IMR-90 (cell line): ENCODE results near the gene SLC23A2. TPM values are rescaled to one million over a fixed set of nuclear protein-coding genes. Genes with fewer than 3 reads are reported as not detected.

Experiments
- ATAC-seq: fragments of 200-7000 bp; cut with Tn5 transposase; 2 replicates; pipeline ENCODE4 v1.9.1; 2020; ENCODE audit warnings: low read depth, mild to moderate bottlenecking, moderate library complexity
- BruUV-seq: library from RNA; stranded (reverse); fragments of 400-500 nt; replicated peaks from 2 replicates; lab custom pipeline; 2021; lab: Mats Ljungman, UMichigan
- CTCF ChIA-PET: fragments of 300-600 bp; formaldehyde crosslinking; extraction: SDS; loops from one replicate; lab custom pipeline; 2021; ENCODE audit warnings: antibody characterized with exemption; lab: Yijun Ruan, JAX
- POLR2A ChIA-PET: fragments of 300-600 bp; sonication (Branson Sonifier 250); formaldehyde crosslinking; loops from one replicate; lab custom pipeline; 2022; ENCODE audit warnings: antibody characterized with exemption; ENCODE audit not compliant: unreplicated experiment; lab: Charles Lee
- DNase-seq: peaks from one replicate; pipeline ENCODE4 v3.0.0; 2013
- H2AFZ ChIP-seq: replicated peaks from 2 replicates; pipeline ENCODE3; 2013; ENCODE audit warnings: low read length, mild to moderate bottlenecking; ENCODE audit not compliant: poor library complexity
- H2AK5ac ChIP-seq: 2 replicates; pipeline ENCODE4 v1.6.1; 2013; ENCODE audit warnings: low read depth, low read length, inconsistent platforms
- H2AK9ac ChIP-seq: replicated peaks from 2 replicates; pipeline ENCODE3; 2013; ENCODE audit warnings: mild to moderate bottlenecking, low read depth, low read length, moderate library complexity; ENCODE audit not compliant: poor library complexity
- H2BK120ac ChIP-seq: 2 replicates; pipeline ENCODE4 v1.6.1; 2013; ENCODE audit warnings: low read depth, low read length, inconsistent platforms
- H2BK15ac ChIP-seq: 3 replicates; pipeline ENCODE4 v1.6.1; 2013; ENCODE audit warnings: low read depth, low read length, inconsistent platforms
- H2BK20ac ChIP-seq: 2 replicates; pipeline ENCODE4 v1.6.1; 2013; ENCODE audit warnings: low read depth, mild to moderate bottlenecking, inconsistent platforms, low read length, moderate library complexity
- H2BK5ac ChIP-seq: 2 replicates; pipeline ENCODE4 v1.6.1; 2013; ENCODE audit warnings: mild to moderate bottlenecking, low read depth, low read length, inconsistent platforms; ENCODE audit not compliant: poor library complexity, severe bottlenecking
- H3K14ac ChIP-seq: replicated peaks from 2 replicates; pipeline ENCODE4 v1.6.1; 2013; ENCODE audit warnings: low read depth, low read length, inconsistent platforms
- H3K18ac ChIP-seq: 2 replicates; pipeline ENCODE4 v1.6.1; 2013; ENCODE audit warnings: low read depth, low read length, control low read depth
- H3K23ac ChIP-seq: 2 replicates; pipeline ENCODE4 v1.6.1; 2013; ENCODE audit warnings: low read depth, low read length, inconsistent platforms
- H3K27ac ChIP-seq: 2 replicates; pipeline ENCODE4 v1.5.1; 2013; ENCODE audit warnings: mild to moderate bottlenecking, control low read depth, low read length; ENCODE audit not compliant: insufficient read depth
- H3K27me3 ChIP-seq: 2 replicates; pipeline ENCODE4 v1.6.1; 2013; ENCODE audit warnings: low read length; ENCODE audit not compliant: control insufficient read depth, insufficient read depth
- H3K36me3 ChIP-seq: 2 replicates; pipeline ENCODE4 v1.6.1; 2013; ENCODE audit warnings: low read length, mixed read lengths; ENCODE audit not compliant: control insufficient read depth, insufficient read depth
- H3K4ac ChIP-seq: 2 replicates; pipeline ENCODE4 v1.6.1; 2013; ENCODE audit warnings: low read depth, low read length, inconsistent platforms
- H3K4me1 ChIP-seq: 2 replicates; pipeline ENCODE4 v1.6.1; 2013; ENCODE audit warnings: low read length, mixed read lengths; ENCODE audit not compliant: control insufficient read depth, insufficient read depth
- H3K4me2 ChIP-seq: 2 replicates; pipeline ENCODE4 v1.6.1; 2013; ENCODE audit warnings: low read depth, mild to moderate bottlenecking, control low read depth, low read length, moderate library complexity
- H3K4me3 ChIP-seq: 2 replicates; pipeline ENCODE4 v1.5.1; 2013; ENCODE audit warnings: low read depth, mild to moderate bottlenecking, control low read depth, low read length, moderate library complexity; ENCODE audit not compliant: insufficient read depth
- H3K56ac ChIP-seq: 2 replicates; pipeline ENCODE4 v1.6.1; 2013; ENCODE audit warnings: low read length, inconsistent platforms; ENCODE audit not compliant: insufficient read depth; ENCODE audit errors: extremely low read depth
- H3K79me1 ChIP-seq, 2 experiments: 2 replicates each; pipeline ENCODE4 v1.6.1; 2013; ENCODE audit warnings: low read length in 2 of 2, inconsistent platforms in 1 of 2, low read depth in 1 of 2
- H3K9ac ChIP-seq: 2 replicates; pipeline ENCODE4 v1.6.1; 2013; ENCODE audit warnings: low read depth, low read length, control low read depth
- H3K9me1 ChIP-seq: 2 replicates; pipeline ENCODE4 v1.6.1; 2013; ENCODE audit warnings: low read length, inconsistent platforms; ENCODE audit not compliant: insufficient read depth
- H3K9me3 ChIP-seq: 2 replicates; pipeline ENCODE4 v1.6.1; 2013; ENCODE audit warnings: low read length; ENCODE audit not compliant: control insufficient read depth, insufficient read depth
- H4K20me1 ChIP-seq: 2 replicates; pipeline ENCODE4 v1.6.1; 2013; ENCODE audit warnings: low read length, inconsistent platforms; ENCODE audit not compliant: insufficient read depth
- H4K5ac ChIP-seq: 2 replicates; pipeline ENCODE4 v1.6.1; 2013; ENCODE audit warnings: mild to moderate bottlenecking, low read depth, low read length, control low read depth
- H4K8ac ChIP-seq, 2 experiments: 2 replicates each; pipeline ENCODE4 v1.6.1; 2013; ENCODE audit warnings: low read depth in 2 of 2, low read length in 2 of 2, control low read depth in 1 of 2, inconsistent platforms in 1 of 2
- H4K91ac ChIP-seq: 2 replicates; pipeline ENCODE4 v1.6.1; 2013; ENCODE audit warnings: low read depth, low read length, inconsistent platforms; ENCODE audit not compliant: insufficient read depth
- BHLHE40 ChIP-seq: fragments of 150-350 bp; IDR thresholded peaks from 2 replicates; pipeline ENCODE4 v1.6.1; 2016; ENCODE audit warnings: mild to moderate bottlenecking, low read depth, low read length
- CTCF ChIP-seq: conservative IDR thresholded peaks from 2 replicates; pipeline ENCODE4 v1.5.1; 2012; ENCODE audit warnings: mild to moderate bottlenecking, low read depth, low read length, improper control_type of control experiment
- FOS ChIP-seq: fragments of 150-350 bp; IDR thresholded peaks from 2 replicates; pipeline ENCODE4 v1.6.1; 2016; ENCODE audit warnings: low read depth, low read length
- MAFK ChIP-seq: IDR thresholded peaks from 2 replicates; pipeline ENCODE4 v1.6.1; 2012; ENCODE audit warnings: low read depth, low read length, improper control_type of control experiment
- RAD21 ChIP-seq: IDR thresholded peaks from 2 replicates; pipeline ENCODE4 v1.6.1; 2012; ENCODE audit warnings: low read length, improper control_type of control experiment
- USF2 ChIP-seq: fragments of 150-350 bp; IDR thresholded peaks from 2 replicates; pipeline ENCODE4 v1.6.1; 2017; ENCODE audit warnings: mild to moderate bottlenecking, antibody characterized with exemption, low read length, low read depth
- WGBS, 2 experiments: methylation state at CpG; one replicate each; pipeline versions ENCODE4 v1.1.5 to v1.1.7; 2013; ENCODE audit warnings: missing lambda C conversion rate in 2 of 2; ENCODE audit not compliant: insufficient read length in 1 of 2; ENCODE audit errors: extremely low coverage in 2 of 2; 5-methylcytosine and 5-hydroxymethylcytosine counted together
- dilution Hi-C: fragments of 300-500 bp; cut with HindIII; formaldehyde crosslinking; loops from one replicate; pipeline ENCODE4 v1.14.3; 2018; ENCODE audit warnings: low sequenced_read_pairs; ENCODE audit not compliant: unreplicated experiment
- in situ Hi-C: fragments of 300-500 bp; cut with MboI; formaldehyde crosslinking; loops from 3 replicates; pipeline ENCODE4 v1.14.3; 2019; ENCODE audit warnings: low sequenced_read_pairs, inconsistent platforms, mixed read lengths
- intact Hi-C: fragments of 100-400 bp; cut with micrococcal nuclease; formaldehyde crosslinking; loops from 2 replicates; pipeline ENCODE4 v1.10.0; 2022
- polyA plus RNA-seq, 3 experiments: library from polyadenylated mRNA; depleted of rRNA; stranded (reverse); fragments of >200 nt; gene quantifications; 2 replicates each; pipeline ENCODE4 v1.2.3, GENCODE V29; 2012; ENCODE audit warnings: low replicate concordance in 1 of 3
- total RNA-seq: library from RNA; depleted of rRNA; stranded (reverse); fragments of >200 nt; gene quantifications from 2 replicates; pipeline ENCODE4 v1.2.3, GENCODE V29; 2012

Gene SLC23A2
- total and polyA plus RNA-seq, 2 of the 4 experiments (the other 2 are of a cell fraction), result 10.2 to 14.4 TPM

GRCh38 chr20:4924032-4924431 lies 77.3 kb downstream of the SLC23A2 start:
- Histone ChIP-seq H3K4me1 (peaks cover 9% of the 10 kb centered on the region), H3K23ac (no peak overlapping the region), H3K4ac (0 out of 2 replicates have a peak overlapping the region, but pooled peaks have one; percentile 1), H2BK20ac (no peak overlapping the region), H2AK5ac (no peak overlapping the region), H2BK120ac (no peak overlapping the region), H3K79me1 (peaks cover 3 to 38% of the 10 kb centered on the region in 2 experiments; a peak in 2 of 4 replicates), H2BK5ac (no peak overlapping the region), H3K56ac (no peak overlapping the region), H3K4me2 (no peak overlapping the region), H3K18ac (no peak overlapping the region), H3K9me1 (peaks cover 21% of the 10 kb centered on the region), H4K8ac (no peak overlapping the region), H3K36me3 (peaks cover 1% of the 10 kb centered on the region), H3K27me3 (no peaks in the 10 kb centered on the region), H2BK15ac (no peak overlapping the region), H3K14ac (no peak overlapping the region), H4K5ac (no peak overlapping the region; the same call in 1 of the 2 replicates), H3K4me3 (no peak overlapping the region), H4K91ac (no peak overlapping the region), H4K20me1 (no peaks in the 10 kb centered on the region), H2AK9ac (peak overlapping the region; percentile 25), H3K9me3 (no peaks in the 10 kb centered on the region), H2AFZ (peak overlapping the region; percentile 53), H3K9ac (no peak overlapping the region), H3K27ac (no peak overlapping the region)
- TF ChIP-seq CTCF, result no peak
- TF ChIP-seq FOS, result no peak
- TF ChIP-seq MAFK, result no peak
- TF ChIP-seq BHLHE40, result no peak
- TF ChIP-seq RAD21, result no peak
- TF ChIP-seq USF2, result no peak
- intact Hi-C loops, result no loop called here
- 100% methylated on average over 3 of the region's 6 CpGs; no CpG with 5 or more reads in 1 of the 2 experiments for WGBS, 2 experiments
- ATAC-seq (no peak; the same call in 1 of the 2 replicates), DNase-seq (no peak)
- dilution Hi-C loops, result no loop called here
- in situ Hi-C loops, result no loop called here
- ChIA-PET CTCF (no interaction called here), POLR2A (no interaction called here)
- BruUV-seq, result no TSS peak
